Left cardiac atrium (tissue), 4 donors: Measurements from ENCODE around the gene ZSWIM5. TPM values are rescaled to one million over a fixed set of nuclear protein-coding genes. Genes with fewer than 3 reads are reported as not detected.
"Not testable (repeated sequence)": the region's sequence is repeated elsewhere in the genome, so short reads cannot be mapped to it uniquely, and the experiment has no call there.

Experiments
- ATAC-seq, 2 donors: fragments of 200-7000 bp; cut with Tn5 transposase; one replicate each; pipeline ENCODE4 v1.9.1; 2020; ENCODE audit warnings: mild to moderate bottlenecking in 2 of 2, moderate library complexity in 2 of 2
- DNase-seq: peaks from one replicate; pipeline ENCODE4 v3.0.0-alpha.2; 2020
- intact Hi-C, 2 donors: fragments of 100-400 bp; cut with DNase I; formaldehyde crosslinking; loops; one replicate each; pipeline versions ENCODE4 v1.14.1 to v1.15.1; 2022 to 2023
- total RNA-seq, 2 donors: library from RNA; stranded (reverse); fragmentation: NEBNext Ultra II Directional; extraction: Animal tissue kit (Norgen Biotek cat#: 25700); gene quantifications; one replicate each; pipeline ENCODE4 v1.2.1, GENCODE V29; 2021
- donor health status: DM: no; HTN: yes; CAD: no.
- donor health status: DM: no; HTN: yes; CAD: no; lungs with severe emphysema.
- donor health status: DM: yes; HTN: yes; CAD: no.
- donor health status: Dilated cardiomyopathy.

ZSWIM5 gene
- total RNA-seq, 2 donors from 2014 or later = 1.3 to 1.5 TPM

DNA sequence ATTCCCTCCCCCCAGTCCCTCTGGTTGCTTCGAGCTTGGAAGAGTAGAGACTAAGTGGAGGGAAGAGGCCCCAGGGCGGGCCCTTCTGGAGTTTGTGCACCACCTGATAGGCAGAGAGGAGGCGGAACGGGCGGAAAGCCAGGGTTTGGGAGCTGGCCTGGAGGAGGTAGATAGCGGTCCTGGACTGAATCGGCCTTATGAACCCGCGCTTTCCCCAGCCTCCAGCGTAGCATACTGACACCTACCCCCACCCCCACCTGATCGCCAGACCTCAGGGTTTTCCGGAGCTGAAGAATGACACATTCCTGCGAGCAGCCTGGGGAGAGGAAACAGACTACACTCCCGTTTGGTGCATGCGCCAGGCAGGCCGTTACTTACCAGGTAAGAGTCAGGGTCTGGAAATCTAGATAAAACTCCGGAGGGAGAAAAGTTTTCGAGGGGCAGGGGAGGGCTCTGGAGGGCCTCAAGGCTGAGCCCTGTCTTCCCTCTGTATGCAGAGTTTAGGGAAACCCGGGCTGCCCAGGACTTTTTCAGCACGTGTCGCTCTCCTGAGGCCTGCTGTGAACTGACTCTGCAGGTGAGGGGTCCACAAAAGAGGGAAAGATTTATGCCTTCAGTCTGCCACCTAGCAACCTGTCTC is 193.6 kb downstream of the ZSWIM5 start:
- DNase-seq (peak; percentile 78), ATAC-seq (peak; percentile 48 to 76)
- intact Hi-C loops = loop anchor here (2.0 to 10.0 kb wide), 5 partner anchors 178 to 562 kb away; partner anchors contain the start of gene TESK2 (in 2 of the 2)

DNA sequence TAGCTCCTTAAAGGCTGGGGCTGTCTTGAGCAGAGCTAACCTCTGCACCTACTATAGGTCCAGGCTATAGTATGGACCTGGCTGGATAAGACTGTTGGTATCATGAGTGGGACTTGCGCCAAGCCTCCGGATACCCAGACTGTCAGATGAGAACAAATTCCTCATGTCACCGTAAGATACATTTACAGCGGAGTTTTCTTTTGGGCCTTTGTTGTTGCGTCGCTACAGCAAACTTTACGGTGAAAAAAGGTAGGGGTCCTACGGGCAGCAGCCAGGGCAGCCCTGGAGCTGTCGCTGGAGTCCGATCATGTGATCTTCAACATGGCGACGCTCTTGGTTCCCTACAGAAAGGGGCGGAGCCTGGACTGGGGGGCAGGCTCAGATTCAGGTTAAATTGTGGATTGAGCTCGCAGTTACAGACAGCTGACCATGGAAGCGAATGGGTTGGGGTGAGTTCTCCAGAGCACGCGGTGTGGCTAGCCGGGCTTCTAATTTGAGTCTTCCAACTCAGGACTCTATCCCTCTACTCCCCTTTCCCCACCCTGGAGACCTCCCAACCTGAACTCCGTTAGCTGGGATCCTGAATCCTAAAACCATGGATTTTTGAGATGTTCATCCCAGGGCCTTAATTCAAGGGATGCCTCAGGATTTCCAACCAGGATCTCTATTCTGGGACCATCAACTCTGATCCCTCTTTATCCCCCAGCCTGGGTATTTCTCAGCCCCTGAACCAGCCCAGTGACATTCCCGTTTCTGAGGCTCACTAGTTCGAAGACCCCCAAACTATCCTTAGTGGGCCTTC is 194.4 kb downstream of the ZSWIM5 start, which contains the start of gene UROD:
TSS of gene UROD (plus strand) at position 418 of the 802 bp plus-strand sequence. CDS start at position 430, 12 bp downstream.
- intact Hi-C loops = loop anchor here (2.0 to 10.0 kb wide), 5 partner anchors 177 to 563 kb away; partner anchors contain the start of gene TESK2 (in 2 of the 2)
- DNase-seq (peak; percentile 94), ATAC-seq (peak; percentile 93)

DNA sequence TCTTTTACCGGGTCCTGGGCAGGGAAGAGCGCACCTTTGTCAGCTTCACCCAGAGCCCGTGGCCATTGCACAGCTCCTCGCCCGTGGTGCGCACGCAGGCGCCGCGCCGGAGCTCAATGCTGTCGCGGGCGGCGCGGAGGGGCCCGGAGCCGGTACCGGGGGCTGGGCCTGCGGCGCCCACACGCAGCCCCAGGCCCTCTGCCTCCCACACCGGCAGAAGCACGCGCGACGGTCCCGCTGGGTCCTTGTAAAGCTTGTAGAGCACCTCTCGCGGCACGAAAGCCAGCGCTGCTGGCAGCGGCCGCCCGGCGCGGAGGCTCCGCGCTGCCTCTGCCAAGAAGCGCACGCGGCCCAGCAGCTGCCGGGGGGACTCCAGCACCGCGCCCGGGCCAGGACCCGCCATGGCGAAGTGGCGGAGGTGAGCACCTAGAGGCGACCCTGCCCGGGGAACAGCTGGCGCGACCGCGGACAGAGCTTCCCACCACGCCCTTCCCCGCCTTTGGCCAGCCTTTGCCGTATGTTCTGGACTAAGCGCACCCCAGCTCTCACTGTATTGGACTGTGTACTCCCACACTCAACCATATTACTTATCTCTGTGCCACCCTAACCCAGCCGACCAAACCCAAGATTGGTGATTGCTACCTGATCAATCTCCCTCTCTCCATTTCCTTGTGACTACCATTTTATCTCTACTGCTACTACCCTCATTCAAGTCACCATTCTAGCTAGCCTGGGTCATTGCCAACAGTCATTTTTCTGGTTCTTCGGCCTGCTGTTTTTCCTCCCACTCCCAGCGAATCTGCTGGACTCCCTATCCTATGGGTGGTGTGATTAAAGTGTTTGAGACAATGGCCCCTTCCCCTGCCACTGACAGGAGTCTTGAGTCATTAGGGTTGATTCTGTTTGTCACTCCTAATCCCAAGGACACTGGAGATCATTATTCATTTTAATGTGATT is 195.3 kb downstream of the ZSWIM5 start, which contains the start of gene HECTD3:
TSS of gene HECTD3 (minus strand) at position 470 of the 957 bp plus-strand sequence. CDS start at position 403, 67 bp downstream.
- intact Hi-C loops = loop anchor here (5.0 to 10.0 kb wide), 4 partner anchors 176 to 564 kb away; partner anchors contain the start of gene TESK2 (in 2 of the 2)
- peak; percentile 89 to 90 for ATAC-seq
- DNase-seq = peak; percentile 87

DNA sequence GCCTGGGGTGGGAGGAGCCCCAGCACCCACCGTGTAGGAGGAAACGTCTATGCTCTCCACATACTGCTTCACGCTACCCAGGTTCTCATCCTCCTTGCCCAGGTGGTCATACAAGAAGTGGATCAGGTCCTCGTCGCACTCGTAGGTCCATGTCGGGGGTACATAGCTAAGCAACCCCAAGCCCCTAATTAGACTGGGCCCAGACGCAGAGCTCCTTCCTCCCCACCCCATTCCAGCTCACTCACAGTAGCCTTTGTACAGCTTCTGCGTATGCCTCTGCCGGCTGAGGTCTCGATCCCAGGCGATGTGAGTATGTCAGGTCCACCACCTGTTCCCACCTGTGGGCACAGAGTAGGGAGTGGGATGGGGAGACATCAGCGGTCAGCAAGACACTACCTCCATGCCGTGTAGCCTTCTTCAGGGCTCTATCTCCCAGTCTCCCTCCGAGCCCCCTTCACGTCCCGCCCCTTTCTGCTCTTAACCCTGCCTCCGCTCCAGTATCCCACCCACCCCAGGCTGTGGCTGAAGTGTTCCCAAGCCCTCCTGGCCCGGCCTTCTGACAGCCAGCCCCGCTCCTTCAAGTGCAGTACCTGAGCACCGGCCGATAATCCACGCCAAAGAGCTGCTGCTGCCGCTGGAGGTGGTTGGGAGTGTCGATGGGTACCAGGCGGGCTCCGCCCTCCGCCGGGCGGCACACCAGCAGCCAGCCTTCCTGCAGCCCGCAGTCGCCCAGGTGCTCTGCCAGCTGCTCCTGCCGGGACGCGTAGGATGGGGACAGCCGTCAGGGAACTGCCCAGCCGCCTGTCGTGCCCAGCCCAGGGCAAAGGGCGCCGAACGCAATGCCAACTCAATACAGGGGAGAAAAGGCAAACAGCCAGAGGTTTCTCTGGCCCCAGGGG is 196.2 kb downstream of the ZSWIM5 start:
- DNase-seq (peak; percentile 32), ATAC-seq (peak in 1 of 2 donors; percentile 1)
- intact Hi-C loops = loop anchor here (5.0 to 10.0 kb wide), 4 partner anchors 175 to 565 kb away; partner anchors contain the start of gene TESK2 (in 2 of the 2)

DNA sequence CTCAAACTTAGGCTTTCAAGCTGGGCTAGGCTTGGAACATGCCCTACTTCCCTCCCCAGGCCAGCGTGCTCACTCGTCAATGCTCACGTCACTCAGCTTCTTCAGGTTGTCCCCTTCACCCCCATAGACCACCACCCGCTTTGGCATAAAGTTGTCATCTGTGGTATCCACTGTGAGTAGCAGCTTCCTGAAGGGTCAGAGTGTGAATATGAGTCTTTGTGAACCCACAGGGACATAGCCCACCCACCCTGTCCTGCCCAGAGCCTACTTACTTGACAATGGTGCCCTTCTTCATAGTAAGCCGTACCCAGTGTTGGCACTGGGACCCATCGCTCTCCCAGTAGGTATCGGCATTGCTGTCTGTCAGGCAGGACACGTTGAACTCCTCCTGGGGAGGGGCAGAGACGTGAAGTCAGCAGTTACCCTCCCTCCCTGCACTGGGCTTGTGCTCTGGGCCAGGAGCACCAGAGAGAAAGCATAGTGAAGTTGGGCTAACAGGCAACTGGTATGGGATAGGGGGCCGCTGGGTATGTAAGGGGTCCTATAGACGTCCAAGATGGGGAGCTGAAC is 197.0 kb downstream of the ZSWIM5 start:
- intact Hi-C loops = loop anchor here in 1 of 2 donors (10.0 kb wide), 1 partner anchor 175 kb away; no protein-coding TSS in a partner anchor
- ATAC-seq = no peak
- DNase-seq = no peak

DNA sequence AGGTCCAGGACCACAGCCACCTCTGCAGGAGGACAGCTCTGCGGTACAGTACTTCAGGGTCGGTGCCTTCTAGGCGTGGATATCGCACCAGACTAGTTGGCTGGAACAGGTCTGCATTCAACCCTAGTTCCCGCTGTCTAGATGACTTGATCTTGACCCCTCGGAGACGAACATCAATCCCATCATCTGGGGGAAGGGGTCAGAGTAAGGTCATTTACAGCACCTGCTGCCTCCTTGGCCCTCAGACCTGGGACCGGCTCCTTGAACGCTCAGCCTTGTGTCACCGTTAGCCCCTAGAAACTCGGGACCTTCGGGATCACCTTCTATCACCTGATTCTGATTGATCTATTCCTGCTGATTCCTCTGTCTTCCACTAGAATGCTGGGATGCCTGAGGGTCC is 197.9 kb downstream of the ZSWIM5 start:
- intact Hi-C loops = loop anchor here in 1 of 2 donors (10.0 kb wide), 1 partner anchor 174 kb away; no protein-coding TSS in a partner anchor
- DNase-seq = no peak
- ATAC-seq = no peak

DNA sequence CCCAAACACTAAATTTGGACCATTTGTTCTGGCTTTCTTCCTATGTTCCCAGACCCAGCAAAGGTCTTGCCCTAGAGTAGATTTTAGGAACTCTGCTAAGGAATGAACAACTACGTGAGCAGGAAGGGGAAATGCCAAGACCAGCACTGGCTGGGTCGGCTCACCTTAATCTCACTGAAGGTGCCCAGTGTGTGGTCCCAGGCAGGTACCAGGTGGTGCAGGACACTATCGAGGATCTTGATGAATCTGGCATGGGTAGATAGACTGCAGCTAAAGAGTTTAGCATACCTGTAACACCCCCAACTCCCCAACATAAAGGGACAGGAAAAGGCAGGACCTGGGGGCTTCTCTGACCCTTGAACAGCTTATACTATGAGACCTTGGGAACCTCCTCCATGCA is 198.3 kb downstream of the ZSWIM5 start:
- intact Hi-C loops = loop anchor here in 1 of 2 donors (10.0 kb wide), 1 partner anchor 173 kb away; no protein-coding TSS in a partner anchor
- ATAC-seq (no peak), DNase-seq (no peak)

DNA sequence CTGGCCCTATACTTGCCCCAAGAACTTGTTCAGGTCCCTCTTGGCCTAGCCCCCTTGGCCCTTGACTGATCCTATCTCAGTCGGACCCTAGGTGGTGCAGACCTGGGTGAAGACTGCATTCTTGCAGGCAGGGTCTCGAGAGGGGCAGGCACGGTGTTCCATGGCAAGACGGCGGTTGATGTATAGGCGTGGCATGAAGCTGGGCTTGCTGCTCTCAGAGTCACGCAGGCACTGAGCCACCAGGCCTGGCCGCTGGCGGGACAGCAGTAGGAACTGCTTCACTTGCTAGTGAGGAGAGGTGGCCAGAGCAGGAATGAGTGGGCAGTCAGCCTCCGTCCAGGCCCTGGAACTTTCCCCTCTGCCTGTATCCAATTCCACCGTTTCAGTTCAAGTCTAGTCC is 199.1 kb downstream of the ZSWIM5 start:
- intact Hi-C loops = loop anchor here in 1 of 2 donors (10.0 kb wide), 1 partner anchor 173 kb away; no protein-coding TSS in a partner anchor
- ATAC-seq = no peak
- no peak for DNase-seq

DNA sequence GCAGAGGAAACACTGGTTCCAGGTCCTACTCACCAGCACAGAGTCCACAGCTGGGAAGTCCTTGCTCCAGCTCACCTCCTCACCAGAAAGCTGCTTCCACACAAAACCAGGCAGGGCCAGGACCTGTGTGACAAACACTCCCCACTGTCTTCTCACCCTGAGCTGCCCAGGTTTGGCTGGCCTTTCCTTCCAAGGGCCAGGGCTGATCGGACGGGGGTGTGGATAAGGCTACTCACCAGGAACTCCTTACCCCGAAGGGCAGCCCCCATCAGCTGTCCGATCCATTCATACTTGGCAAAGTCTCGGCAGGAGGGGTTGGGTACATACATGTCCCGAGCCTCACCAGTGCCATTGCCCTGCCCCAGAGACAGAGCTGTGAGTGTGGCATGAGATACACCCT is 200.6 kb downstream of the ZSWIM5 start:
- DNase-seq (no peak), ATAC-seq (no peak)
- intact Hi-C loops = loop anchor here in 1 of 2 donors (10.0 kb wide), 1 partner anchor 171 kb away; no protein-coding TSS in a partner anchor

DNA sequence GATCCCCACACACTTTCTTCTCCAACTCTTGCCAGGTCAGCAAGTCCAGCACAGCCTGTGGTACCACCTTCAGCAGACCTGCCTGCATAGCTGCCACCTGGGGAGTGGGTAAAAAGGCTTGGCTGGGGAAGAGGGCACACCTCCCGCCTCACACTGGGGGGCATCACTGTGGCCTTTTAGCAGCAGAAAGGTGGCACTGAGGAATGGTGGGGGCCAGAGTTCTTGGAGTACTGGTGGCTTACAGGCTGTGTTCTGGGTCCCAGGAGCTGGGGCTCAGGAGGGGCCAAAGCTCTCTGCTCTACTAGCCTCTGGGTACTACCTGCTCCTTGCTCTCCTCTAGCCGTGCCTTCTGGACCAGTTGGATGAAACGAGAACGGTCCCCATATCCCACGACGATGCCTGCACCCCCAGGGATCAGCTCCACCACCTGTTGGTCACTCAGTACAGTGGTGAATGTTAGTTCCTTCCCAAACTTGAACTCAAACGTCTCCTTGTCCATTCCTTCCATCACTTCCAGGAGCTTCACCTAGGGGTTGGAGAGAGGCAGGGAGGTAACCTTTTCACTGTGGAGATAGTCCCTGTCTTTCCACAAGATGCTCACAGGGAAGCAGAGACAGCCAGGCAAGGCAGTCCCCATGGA is 202.0 kb downstream of the ZSWIM5 start:
- intact Hi-C loops = loop anchor here in 1 of 2 donors (10.0 kb wide), 1 partner anchor 170 kb away; no protein-coding TSS in a partner anchor
- DNase-seq (no peak), ATAC-seq (no peak)

DNA sequence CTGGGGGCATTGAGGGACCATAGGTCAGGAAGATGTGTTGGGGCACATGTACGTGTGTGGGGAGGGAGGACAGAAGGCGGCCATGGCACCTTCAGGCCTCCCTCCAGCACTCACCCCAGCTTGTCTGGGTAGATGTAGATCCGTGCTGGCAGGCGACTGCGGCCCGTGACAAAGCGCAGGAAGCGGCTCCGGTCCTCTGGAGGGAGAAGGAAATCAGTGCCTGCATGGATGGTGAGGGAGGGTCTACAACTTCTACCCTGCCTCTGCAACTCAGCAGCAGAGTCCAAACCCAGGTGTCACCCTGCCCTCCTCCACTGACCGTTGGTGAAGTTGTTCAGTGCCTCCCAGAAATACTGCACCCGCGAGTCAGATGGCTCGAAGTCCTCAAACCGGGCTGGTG is 202.7 kb downstream of the ZSWIM5 start:
- ATAC-seq = no peak
- intact Hi-C loops = loop anchor here in 1 of 2 donors (10.0 kb wide), 1 partner anchor 169 kb away; no protein-coding TSS in a partner anchor
- no peak for DNase-seq

DNA sequence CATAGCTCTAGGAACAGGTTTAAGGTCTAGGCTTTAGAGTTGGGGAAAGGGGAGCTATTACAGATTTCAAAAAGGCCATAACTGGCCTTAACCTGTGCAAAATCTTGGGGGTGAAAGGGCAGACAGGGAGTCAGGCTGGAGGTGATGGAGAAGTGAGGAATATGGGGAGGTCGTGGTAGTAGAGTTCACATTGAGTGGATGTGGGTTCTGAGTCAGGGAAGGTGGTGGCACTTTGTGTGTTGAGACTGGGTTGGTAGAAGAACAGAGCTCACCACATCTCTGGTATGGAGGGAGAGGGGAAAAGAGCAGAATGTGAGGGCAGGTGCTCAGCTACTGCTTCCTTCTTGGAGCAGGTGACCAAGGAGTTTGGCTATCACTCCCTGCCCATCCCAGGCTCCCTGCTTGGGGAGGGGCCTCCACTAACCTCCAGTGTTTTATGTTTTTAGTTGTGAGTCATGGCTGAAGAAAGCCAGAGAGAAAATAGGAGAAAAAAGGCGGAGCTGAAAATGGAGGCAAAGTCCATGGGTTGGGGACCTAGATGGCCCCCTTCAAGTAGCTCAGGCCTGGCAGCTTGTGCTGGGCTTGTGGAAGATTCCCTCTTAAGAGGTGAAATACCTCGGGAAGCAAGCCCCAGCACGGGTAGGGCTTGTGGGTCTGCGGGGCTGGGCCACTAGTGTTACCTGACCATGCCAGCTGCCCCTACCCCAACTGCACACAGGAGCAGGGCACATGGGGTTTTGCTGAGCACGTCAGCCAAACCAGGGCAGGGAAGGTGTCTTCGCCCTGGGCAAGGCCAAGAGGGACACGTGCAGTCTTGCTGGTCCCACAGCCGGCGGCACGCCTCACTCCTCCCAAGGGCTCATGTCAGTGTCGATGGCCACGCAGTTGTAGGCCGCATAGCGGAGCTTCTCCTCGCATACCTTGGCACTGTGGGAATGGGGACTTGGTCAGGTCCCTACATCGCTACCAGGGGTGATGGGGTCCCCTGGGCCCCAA is 203.5 kb downstream of the ZSWIM5 start:
- intact Hi-C loops = loop anchor here in 1 of 2 donors (10.0 kb wide), 1 partner anchor 168 kb away; no protein-coding TSS in a partner anchor
- DNase-seq = no peak
- no peak for ATAC-seq

DNA sequence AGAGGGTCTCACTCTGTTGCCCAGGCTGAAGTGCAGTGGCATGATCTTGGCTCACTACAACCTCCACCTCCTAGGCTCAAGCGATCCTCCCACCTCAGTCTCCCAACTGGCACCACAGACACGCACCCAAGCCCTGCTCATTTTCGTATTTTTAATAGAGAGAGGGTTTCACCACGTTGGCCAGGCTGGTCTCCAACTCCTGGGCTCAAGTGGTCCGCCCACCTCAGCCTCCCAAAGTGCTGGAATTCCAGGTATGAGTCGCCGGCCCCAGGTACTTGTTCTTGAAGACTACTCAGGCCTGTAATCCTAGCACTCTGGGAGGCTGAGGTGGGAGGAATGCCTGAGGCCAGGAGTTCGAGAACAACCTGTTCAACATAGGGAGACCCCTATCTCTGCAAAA is 204.8 kb downstream of the ZSWIM5 start:
- intact Hi-C loops = loop anchor here in 1 of 2 donors (10.0 kb wide), 1 partner anchor 167 kb away; no protein-coding TSS in a partner anchor
- not testable (repeated sequence) for ATAC-seq, DNase-seq

DNA sequence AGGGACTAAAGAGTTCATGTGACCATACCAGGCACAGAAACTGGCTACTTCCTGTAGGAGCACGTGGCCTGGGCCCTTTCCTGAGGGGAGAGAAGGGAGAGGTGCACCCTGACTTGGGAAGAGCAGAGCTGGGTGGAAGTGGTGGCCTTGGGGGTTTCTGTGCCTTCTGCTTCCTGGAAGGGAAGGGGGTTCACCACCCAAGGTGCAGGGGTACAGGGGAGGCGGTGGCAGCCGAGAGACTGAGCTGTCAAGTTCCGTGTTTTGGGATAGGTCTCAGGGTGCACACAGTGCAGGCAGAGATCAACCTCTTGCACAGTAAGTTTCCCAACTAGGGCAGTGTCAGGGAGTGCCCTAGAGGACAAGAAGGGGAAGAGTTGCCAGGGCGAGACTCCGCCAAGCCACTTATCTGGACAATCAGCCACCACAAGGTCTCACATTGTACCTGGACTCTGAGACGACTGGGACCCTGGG is 205.4 kb downstream of the ZSWIM5 start:
- DNase-seq (no peak), ATAC-seq (peak; percentile 33 to 87)
- intact Hi-C loops = loop anchor here in 1 of 2 donors (10.0 kb wide), 1 partner anchor 166 kb away; no protein-coding TSS in a partner anchor

DNA sequence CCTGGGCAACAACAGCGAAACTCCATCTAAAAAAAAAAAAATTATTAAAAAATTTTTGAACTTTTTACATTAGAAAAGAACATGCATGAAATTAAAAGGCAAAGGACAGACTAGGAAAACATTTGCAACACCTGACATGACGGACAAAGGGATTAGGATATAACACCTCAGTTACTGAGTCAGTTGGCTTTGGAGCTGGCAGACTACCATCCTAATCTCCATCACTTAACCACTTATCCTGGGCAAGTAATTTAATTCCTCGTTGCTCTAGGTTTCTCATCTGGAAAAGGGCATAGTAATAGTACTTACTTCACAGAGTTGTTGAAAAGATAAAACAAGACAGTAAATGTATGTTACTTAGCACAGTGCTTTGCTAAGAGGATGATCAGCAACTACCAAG is 207.2 kb downstream of the ZSWIM5 start:
- intact Hi-C loops = no loop called here
- ATAC-seq = no peak
- DNase-seq = no peak
